Measurements from ENCODE around the gene LINC01488. TPM values are rescaled to one million over a fixed set of nuclear protein-coding genes. Genes with fewer than 3 reads are reported as not detected.
A peak's percentile ranks its signal among the peaks of the same experiment; 100 is the strongest.

The LINC01488 gene
- total RNA-seq, 1 experiment from 2014 or later = not detected

- Histone ChIP-seq H3K27me3 (replicated peaks; ENCODE audit: control insufficient read depth, insufficient read depth, low read length) (no peaks in the 10 kb centered on the region), H3K9me3 (no peaks in the 10 kb centered on the region), H3K36me3 (ENCODE audit: control insufficient read depth, insufficient read depth, low read length) (no peaks in the 10 kb centered on the region), H3K4me1 (peaks cover 71% of the 10 kb centered on the region), H3K4me3 (ENCODE audit: low read depth, low read length) (no peak overlapping the region)
- H3K4me1 Mint-ChIP-seq (ENCODE audit: low read depth, unreplicated experiment) = peaks cover 68% of the 10 kb centered on the region
- TF ChIP-seq CTCF (IDR thresholded peaks at IDR 0.05; ENCODE audit: insufficient read depth in 1 of 2, low read depth in 1 of 2, low read length in 1 of 2, severe bottlenecking in 1 of 2, unreplicated experiment in 1 of 2) = no peak
- no TSS peak for BruUV-seq (replicated peaks)
- ChIA-PET CTCF (interaction anchor here (0.6 to 1.9 kb wide), 12 partner anchors 9 to 334 kb away, joined by 3 to 12 read pairs (median 4); partner anchors contain the start of gene LTO1), POLR2A (interaction anchor here (0.6 to 1.4 kb wide), 10 partner anchors 16 to 313 kb away, joined by 3 to 11 read pairs (median 4); a partner anchor contains a TSS)
- H3K4me3 Mint-ChIP-seq (ENCODE audit: unreplicated experiment) = peak overlapping the region; percentile 44
- peaks cover 5% of the 10 kb centered on the region for H3K36me3 Mint-ChIP-seq (ENCODE audit: insufficient read depth, unreplicated experiment)
- intact Hi-C loops (cut with micrococcal nuclease; ENCODE audit: unreplicated experiment) = loop anchor here (2.0 kb wide), 3 partner anchors 16 to 314 kb away; no protein-coding TSS in a partner anchor
- DNase-seq = no peak
- no peaks in the 10 kb centered on the region for H3K27me3 Mint-ChIP-seq (ENCODE audit: insufficient read depth, unreplicated experiment)
- H3K9me3 Mint-ChIP-seq (ENCODE audit: unreplicated experiment) = no peaks in the 10 kb centered on the region
- H3K27ac Mint-ChIP-seq (ENCODE audit: unreplicated experiment) = peak overlapping the region; percentile 92
Measured at GRCh38 chr11:69436041-69436982, 45.2 kb upstream of the LINC01488 start.

- Mint-ChIP-seq H3K36me3 (ENCODE audit: insufficient read depth, unreplicated experiment) (peaks cover 5% of the 10 kb centered on the region), H3K9me3 (ENCODE audit: unreplicated experiment) (no peaks in the 10 kb centered on the region), H3K4me3 (ENCODE audit: unreplicated experiment) (peak overlapping the region; percentile 44), H3K4me1 (ENCODE audit: low read depth, unreplicated experiment) (peaks cover 62% of the 10 kb centered on the region), H3K27me3 (ENCODE audit: insufficient read depth, unreplicated experiment) (no peaks in the 10 kb centered on the region), H3K27ac (ENCODE audit: unreplicated experiment) (peak overlapping the region; percentile 92)
- no peaks in the 10 kb centered on the region for H3K27me3 ChIP-seq (replicated peaks; ENCODE audit: control insufficient read depth, insufficient read depth, low read length)
- TSS peak; percentile 71 for BruUV-seq (replicated peaks)
- peaks cover 75% of the 10 kb centered on the region for H3K4me1 ChIP-seq
- no peaks in the 10 kb centered on the region for H3K36me3 ChIP-seq (ENCODE audit: control insufficient read depth, insufficient read depth, low read length)
- DNase-seq = peak; percentile 100
- TF ChIP-seq CTCF (IDR thresholded peaks at IDR 0.05; ENCODE audit: insufficient read depth in 1 of 2, low read depth in 1 of 2, low read length in 1 of 2, severe bottlenecking in 1 of 2, unreplicated experiment in 1 of 2) = peak; percentile 42 to 57
- CTCF ChIA-PET = interaction anchor here (0.5 to 1.9 kb wide), 12 partner anchors 15 to 334 kb away, joined by 3 to 12 read pairs (median 4); partner anchors contain the start of gene LTO1
- intact Hi-C loops (cut with micrococcal nuclease; ENCODE audit: unreplicated experiment) = loop anchor here (1.0 to 2.0 kb wide), 8 partner anchors 10 to 336 kb away; no protein-coding TSS in a partner anchor
- POLR2A ChIA-PET = interaction anchor here (0.5 to 1.4 kb wide), 8 partner anchors 17 to 314 kb away, joined by 3 to 11 read pairs (median 4); no protein-coding TSS in a partner anchor
- no peak overlapping the region for H3K4me3 ChIP-seq (ENCODE audit: low read depth, low read length)
- H3K9me3 ChIP-seq = no peaks in the 10 kb centered on the region
Measured at GRCh38 chr11:69437001-69437875, 44.2 kb upstream of the LINC01488 start.
